Mucosa of rectum (tissue), 2 donors: ENCODE measurements around the gene KLHL1.

ENCODE experiments used
- H3K27ac ChIP-seq, 2 donors: one replicate each; pipeline ENCODE4 v1.7.0; 2013; ENCODE audit warnings: inconsistent platforms in 2 of 2, low read depth in 2 of 2, low read length in 2 of 2
- H3K27me3 ChIP-seq, 2 donors: one replicate each; pipeline ENCODE4 v1.7.0; 2013; ENCODE audit warnings: low read length in 2 of 2; ENCODE audit not compliant: control insufficient read depth in 2 of 2, insufficient read depth in 2 of 2
- H3K36me3 ChIP-seq, 2 donors: one replicate each; pipeline ENCODE4 v1.7.0; 2013; ENCODE audit warnings: low read length in 2 of 2; ENCODE audit not compliant: control insufficient read depth in 2 of 2, insufficient read depth in 2 of 2
- H3K4me1 ChIP-seq, 2 donors: one replicate each; pipeline ENCODE4 v1.7.0; 2013; ENCODE audit warnings: low read length in 2 of 2, mild to moderate bottlenecking in 1 of 2; ENCODE audit not compliant: control insufficient read depth in 2 of 2, insufficient read depth in 2 of 2
- H3K4me3 ChIP-seq, 2 donors: one replicate each; pipeline ENCODE4 v1.7.0; 2013; ENCODE audit warnings: low read length in 2 of 2
- H3K9ac ChIP-seq, 2 donors: one replicate each; pipeline ENCODE4 v1.7.0; 2013; ENCODE audit warnings: low read length in 2 of 2, low read depth in 1 of 2, mild to moderate bottlenecking in 1 of 2
- H3K9me3 ChIP-seq, 2 donors: one replicate each; pipeline ENCODE4 v1.7.0; 2013; ENCODE audit warnings: low read length in 2 of 2; ENCODE audit not compliant: control insufficient read depth in 2 of 2
- donor health status: healthy.
- donor health status: Normal muscosa, but diverticular disease.

KLHL1 gene

GRCh38 chr13:69721631-69722030 lies 386.6 kb downstream of the KLHL1 start:
- Histone ChIP-seq H3K36me3 (no peaks in the 10 kb centered on the region), H3K27ac (no peak overlapping the region)

GRCh38 chr13:69720278-69720983 lies 387.8 kb downstream of the KLHL1 start:
- no peaks in the 10 kb centered on the region for H3K9me3 ChIP-seq
- H3K4me1 ChIP-seq = peaks cover 5 to 8% of the 10 kb centered on the region in 2 donors
- no peaks in the 10 kb centered on the region for H3K27me3 ChIP-seq
- H3K4me3 ChIP-seq = peak overlapping the region in 1 of 2 donors; percentile 50
- peak overlapping the region; percentile 67 to 79 for H3K27ac ChIP-seq
- no peak overlapping the region for H3K9ac ChIP-seq
- H3K36me3 ChIP-seq = no peaks in the 10 kb centered on the region

More at GRCh38 chr13:69721631-69722030, 386.6 kb downstream of the KLHL1 start:
- Histone ChIP-seq H3K4me1 (peaks cover 5 to 8% of the 10 kb centered on the region in 2 donors), H3K9me3 (no peaks in the 10 kb centered on the region), H3K27me3 (no peaks in the 10 kb centered on the region), H3K9ac (no peak overlapping the region), H3K4me3 (no peak overlapping the region)

- H3K27me3 ChIP-seq = no peaks in the 10 kb centered on the region
- H3K4me3 ChIP-seq = no peak overlapping the region
- H3K4me1 ChIP-seq = no peaks in the 10 kb centered on the region
- H3K36me3 ChIP-seq = no peaks in the 10 kb centered on the region
- H3K9me3 ChIP-seq = no peaks in the 10 kb centered on the region
- no peak overlapping the region for H3K27ac ChIP-seq
- H3K9ac ChIP-seq = no peak overlapping the region
These were observed 401.4 kb downstream of the KLHL1 start for GRCh38 chr13:69706807-69707206.

GRCh38 chr13:69704311-69704710 lies 403.9 kb downstream of the KLHL1 start:
- no peaks in the 10 kb centered on the region for H3K27me3 ChIP-seq
- H3K4me3 ChIP-seq = no peak overlapping the region
- no peaks in the 10 kb centered on the region for H3K9me3 ChIP-seq
- H3K36me3 ChIP-seq = no peaks in the 10 kb centered on the region
- no peaks in the 10 kb centered on the region for H3K4me1 ChIP-seq
- H3K27ac ChIP-seq = no peak overlapping the region
- H3K9ac ChIP-seq = no peak overlapping the region

- H3K9me3 ChIP-seq = no peaks in the 10 kb centered on the region
- H3K27me3 ChIP-seq = no peaks in the 10 kb centered on the region
- H3K9ac ChIP-seq = no peak overlapping the region
These were observed 417.3 kb downstream of the KLHL1 start for GRCh38 chr13:69690999-69691398.

GRCh38 chr13:69683921-69684686 lies 424.1 kb downstream of the KLHL1 start:
- Histone ChIP-seq H3K4me3 (no peak overlapping the region), H3K27ac (no peak overlapping the region), H3K36me3 (no peaks in the 10 kb centered on the region), H3K9ac (no peak overlapping the region), H3K9me3 (no peaks in the 10 kb centered on the region), H3K4me1 (no peaks in the 10 kb centered on the region), H3K27me3 (no peaks in the 10 kb centered on the region)

More at GRCh38 chr13:69690999-69691398, 417.3 kb downstream of the KLHL1 start:
- Histone ChIP-seq H3K36me3 (no peaks in the 10 kb centered on the region), H3K27ac (no peak overlapping the region), H3K4me1 (no peaks in the 10 kb centered on the region), H3K4me3 (no peak overlapping the region)

- Histone ChIP-seq H3K36me3 (no peaks in the 10 kb centered on the region), H3K27ac (no peak overlapping the region), H3K9ac (no peak overlapping the region), H3K4me1 (no peaks in the 10 kb centered on the region), H3K9me3 (no peaks in the 10 kb centered on the region), H3K4me3 (no peak overlapping the region), H3K27me3 (no peaks in the 10 kb centered on the region)
These were observed 426.5 kb downstream of the KLHL1 start for GRCh38 chr13:69681722-69682121.

GRCh38 chr13:69677343-69677742 lies 430.9 kb downstream of the KLHL1 start:
- no peaks in the 10 kb centered on the region for H3K4me1 ChIP-seq
- no peaks in the 10 kb centered on the region for H3K36me3 ChIP-seq
- no peak overlapping the region for H3K9ac ChIP-seq
- H3K9me3 ChIP-seq = no peaks in the 10 kb centered on the region
- H3K4me3 ChIP-seq = no peak overlapping the region
- no peaks in the 10 kb centered on the region for H3K27me3 ChIP-seq
- H3K27ac ChIP-seq = no peak overlapping the region

- no peaks in the 10 kb centered on the region for H3K27me3 ChIP-seq
- no peak overlapping the region for H3K9ac ChIP-seq
- no peaks in the 10 kb centered on the region for H3K36me3 ChIP-seq
- H3K4me1 ChIP-seq = no peaks in the 10 kb centered on the region
- H3K9me3 ChIP-seq = no peaks in the 10 kb centered on the region
- H3K4me3 ChIP-seq = no peak overlapping the region
- H3K27ac ChIP-seq = no peak overlapping the region
These were observed 432.0 kb downstream of the KLHL1 start for GRCh38 chr13:69676286-69676685.

GRCh38 chr13:69660155-69660554 lies 448.1 kb downstream of the KLHL1 start:
- Histone ChIP-seq H3K9ac (no peak overlapping the region), H3K36me3 (no peaks in the 10 kb centered on the region), H3K27me3 (no peaks in the 10 kb centered on the region), H3K4me3 (no peak overlapping the region), H3K27ac (no peak overlapping the region), H3K4me1 (no peaks in the 10 kb centered on the region), H3K9me3 (no peaks in the 10 kb centered on the region)
